ENCODE data around the gene RASL10A.

The RASL10A gene

DNA sequence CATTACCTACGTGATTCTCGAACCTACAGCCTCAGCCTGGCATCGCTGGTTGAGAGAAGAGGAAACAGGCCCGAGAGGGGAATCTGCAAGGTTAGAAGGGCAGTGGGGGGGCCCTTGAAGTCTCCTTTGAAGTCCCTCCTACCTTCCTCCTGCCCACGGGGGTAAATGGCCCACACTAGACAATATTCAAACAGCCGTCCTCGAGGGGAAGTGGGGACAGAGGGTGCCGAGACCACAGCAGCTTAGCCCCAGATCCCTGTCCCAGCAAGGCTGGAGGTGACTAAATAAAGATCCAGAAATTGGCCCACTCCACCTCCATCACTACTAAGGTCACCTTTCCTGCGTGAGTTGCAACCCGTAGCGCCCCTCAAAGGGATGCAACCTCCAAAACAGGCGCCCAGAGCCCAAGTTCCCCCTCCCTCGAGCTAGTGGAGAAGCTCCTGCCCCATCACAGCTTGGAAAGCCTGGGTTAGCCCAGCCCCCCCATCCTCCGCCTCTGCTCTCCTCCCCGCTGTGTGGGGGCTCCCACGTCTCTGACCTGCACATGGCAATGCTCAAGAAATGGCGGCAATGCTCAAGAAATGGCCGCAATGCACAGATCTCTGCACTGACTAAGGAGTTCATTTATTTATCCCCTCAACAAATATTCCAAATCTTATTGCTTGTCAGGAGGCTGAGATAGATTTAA lies 788 bp upstream of the RASL10A start:
- no peak for DNase-seq

GRCh38 chr22:29314537-29315285 lies 786 bp downstream of the RASL10A start:
- no peak for DNase-seq

DNA sequence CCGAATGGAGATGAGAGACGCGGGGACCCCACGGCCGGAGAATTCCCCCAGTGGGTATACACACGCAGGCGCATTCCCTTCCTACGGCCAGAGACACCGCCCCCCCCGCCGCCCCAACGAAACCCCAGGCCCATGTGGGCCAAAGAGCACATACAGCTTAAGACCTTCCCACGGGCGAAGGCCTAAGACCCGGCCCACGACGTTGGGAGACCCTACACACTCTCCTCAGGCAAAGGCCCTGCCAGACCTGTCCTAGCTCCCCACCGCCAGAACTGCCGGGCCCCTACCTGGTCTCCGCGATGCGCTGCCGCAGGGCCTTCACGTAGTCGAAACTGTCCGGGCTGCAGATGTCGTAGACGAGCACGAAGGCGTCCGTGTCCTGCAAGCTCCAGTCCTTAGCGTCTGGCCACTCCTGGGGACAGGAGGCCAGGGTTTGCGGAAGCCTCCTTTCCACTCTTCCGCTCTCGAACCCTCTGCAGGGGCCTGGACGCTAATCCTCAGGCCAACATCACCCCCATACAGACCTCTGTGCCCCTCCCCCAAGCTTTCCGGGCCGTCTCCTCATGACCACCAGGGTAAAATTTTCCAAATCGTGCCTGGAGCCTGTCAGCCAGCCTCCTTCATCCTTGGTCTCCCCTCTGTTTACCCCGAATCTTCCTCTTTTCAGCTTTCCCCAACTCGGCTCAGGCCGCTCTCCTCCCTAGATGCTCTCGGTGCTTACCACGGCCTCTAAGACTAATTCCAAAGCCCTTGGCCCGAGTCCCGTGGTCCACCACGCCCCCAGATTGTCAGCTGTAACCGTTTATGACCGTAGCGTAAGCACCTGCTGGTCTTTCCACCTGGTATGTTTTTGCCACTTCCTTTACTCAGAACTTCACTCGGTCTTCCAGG lies 1.7 kb downstream of the RASL10A start:
- DNase-seq = no peak

GRCh38 chr22:29313126-29313575 lies 2.3 kb downstream of the RASL10A start:
- DNase-seq = no peak

- DNase-seq = no peak
Measured at GRCh38 chr22:29312218-29313125, 3.0 kb downstream of the RASL10A start.

DNA sequence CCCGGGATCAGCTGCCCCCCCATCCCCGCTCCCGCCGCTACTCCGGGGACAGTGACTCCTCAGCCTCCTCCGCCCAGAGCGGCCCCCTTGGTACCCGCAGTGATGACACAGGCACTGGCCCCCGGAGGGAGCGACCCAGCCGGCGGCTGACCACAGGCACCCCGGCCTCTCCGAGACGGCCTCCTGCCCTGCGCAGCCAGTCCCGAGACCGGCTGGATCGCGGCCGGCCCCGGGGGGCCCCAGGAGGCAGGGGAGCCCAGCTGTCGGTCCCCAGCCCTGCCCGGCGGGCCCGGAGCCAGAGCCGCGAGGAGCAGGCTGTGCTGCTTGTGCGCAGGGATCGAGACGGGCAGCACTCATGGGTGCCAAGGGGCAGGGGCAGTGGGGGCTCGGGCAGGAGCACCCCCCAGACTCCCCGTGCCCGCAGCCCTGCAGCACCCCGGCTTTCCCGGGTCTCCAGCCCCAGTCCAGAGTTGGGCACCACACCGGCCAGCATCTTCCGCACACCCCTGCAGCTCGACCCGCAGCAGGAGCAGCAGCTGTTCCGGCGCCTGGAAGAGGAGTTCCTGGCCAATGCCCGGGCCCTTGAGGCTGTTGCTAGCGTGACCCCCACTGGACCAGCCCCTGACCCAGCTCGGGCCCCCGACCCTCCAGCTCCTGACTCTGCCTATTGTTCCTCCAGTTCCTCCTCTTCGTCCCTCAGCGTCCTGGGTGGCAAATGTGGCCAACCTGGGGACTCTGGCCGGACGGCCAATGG lies 3.9 kb downstream of the RASL10A start:
- DNase-seq = no peak

DNA sequence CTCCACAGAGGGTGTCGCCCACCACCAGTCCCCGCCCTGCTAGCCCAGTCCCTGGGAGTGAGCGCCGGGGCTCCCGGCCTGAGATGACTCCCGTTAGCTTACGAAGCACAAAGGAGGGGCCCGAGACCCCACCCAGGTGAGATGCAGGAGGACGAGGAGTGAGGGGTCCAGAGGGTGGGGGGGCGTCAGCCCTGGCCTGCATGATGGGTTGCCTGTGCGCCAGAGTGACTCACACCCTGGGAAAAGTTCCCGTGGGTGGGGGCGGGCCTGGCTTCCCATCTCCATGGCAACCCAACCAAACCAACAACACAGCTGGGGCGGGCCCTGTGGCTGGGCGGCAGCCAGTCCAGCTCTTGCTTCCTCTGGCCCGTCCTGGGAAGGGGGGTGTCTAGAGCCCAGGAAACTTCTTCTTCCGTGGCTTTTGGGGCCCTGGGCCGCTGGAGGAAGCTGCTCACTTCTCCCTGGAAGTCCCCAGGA lies 4.6 kb downstream of the RASL10A start:
- peak; percentile 79 for DNase-seq

DNA sequence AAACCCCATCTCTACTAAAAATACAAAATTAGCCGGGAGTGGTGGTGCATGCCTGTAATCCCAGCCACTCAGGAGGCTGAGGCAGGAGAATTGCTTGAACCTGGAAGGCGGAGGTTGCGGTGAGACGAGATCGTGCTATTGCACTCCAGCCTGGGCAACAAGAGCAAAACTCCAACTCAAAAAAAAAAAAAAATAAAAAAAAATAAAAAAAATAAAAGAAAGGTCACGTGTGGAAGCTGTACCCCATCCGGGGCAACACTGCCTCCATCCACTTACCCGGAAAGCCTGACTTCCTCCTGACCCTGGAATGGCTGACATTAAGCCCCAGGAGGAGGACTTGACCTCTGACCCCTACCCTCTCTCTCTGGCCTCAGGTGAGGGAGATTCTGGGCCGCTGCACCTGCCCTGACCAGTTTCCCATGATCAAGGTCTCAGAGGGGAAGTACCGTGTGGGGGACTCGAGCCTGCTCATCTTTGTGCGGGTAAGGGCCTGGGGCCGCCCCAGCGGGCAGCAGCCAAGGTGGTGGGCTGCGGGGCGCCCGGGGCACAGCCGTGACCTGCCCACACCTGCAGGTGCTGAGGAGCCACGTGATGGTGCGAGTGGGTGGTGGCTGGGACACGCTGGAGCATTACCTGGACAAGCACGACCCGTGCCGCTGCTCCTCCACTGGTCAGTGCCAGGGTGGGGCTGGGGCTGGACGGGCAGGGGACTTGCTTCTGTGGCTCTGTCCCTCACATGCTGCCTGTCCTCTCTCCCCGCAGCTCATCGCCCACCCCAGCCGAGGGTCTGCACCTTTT lies 5.2 kb downstream of the RASL10A start:
- no peak for DNase-seq

- peak; percentile 57 for DNase-seq
Measured at GRCh38 chr22:29309332-29310064, 6.0 kb downstream of the RASL10A start.

- DNase-seq = peak; percentile 84
Measured at GRCh38 chr22:29308791-29309262, 6.7 kb downstream of the RASL10A start.

GRCh38 chr22:29308148-29308790 lies 7.2 kb downstream of the RASL10A start:
- no peak for DNase-seq

GRCh38 chr22:29307596-29308147 lies 7.8 kb downstream of the RASL10A start:
- no peak for DNase-seq

- DNase-seq = peak; percentile 61
Measured at GRCh38 chr22:29306835-29307595, 8.5 kb downstream of the RASL10A start.

GRCh38 chr22:29306175-29306834 lies 9.2 kb downstream of the RASL10A start, which contains the start of gene GAS2L1:
GAS2L1 (plus strand) TSS chr22:29306650; CDS start chr22:29308106, 1,456 bp downstream.
- peak; percentile 57 for DNase-seq

GRCh38 chr22:29305836-29306174 lies 9.7 kb downstream of the RASL10A start:
- no peak for DNase-seq

DNA sequence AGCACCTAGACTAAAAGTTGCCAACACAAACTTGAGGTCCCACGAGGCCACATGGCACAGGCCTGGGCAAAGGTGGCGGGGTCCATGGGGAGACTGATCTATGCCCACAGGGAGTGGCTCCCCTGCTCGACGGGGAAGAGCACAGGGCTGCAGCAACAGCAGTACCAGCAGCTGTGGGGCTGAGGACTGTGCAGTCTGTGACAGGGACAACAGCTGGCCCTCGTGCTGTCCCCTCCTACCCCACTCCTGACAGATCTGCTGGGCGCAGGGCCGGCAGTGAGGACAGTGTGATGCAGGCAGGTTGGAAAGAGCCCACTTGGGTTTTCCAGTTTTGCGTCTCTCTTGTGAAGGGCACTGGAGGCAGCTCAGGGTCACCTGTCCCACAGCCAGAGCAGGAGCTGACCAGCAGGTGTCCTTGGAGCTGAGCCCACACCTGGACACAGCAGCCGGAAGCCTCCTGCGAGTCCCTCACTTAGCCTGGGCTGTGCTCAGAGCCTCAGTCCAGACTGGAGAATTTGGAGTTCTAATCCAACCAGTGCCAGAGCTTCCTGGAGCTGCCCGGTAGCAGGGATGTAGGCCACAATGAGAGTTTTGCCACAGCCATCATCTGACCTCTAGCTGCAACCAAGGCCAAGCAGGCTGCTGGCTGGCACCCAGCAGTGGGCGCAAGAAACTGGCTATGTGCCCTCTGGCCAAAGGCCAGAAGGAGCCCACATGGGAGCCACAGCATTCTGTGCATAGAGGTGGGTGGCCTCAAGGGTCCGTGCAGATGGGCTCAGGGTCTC lies 12.6 kb downstream of the RASL10A start:
- DNase-seq = no peak

- DNase-seq = no peak
Measured at GRCh38 chr22:29302402-29302680, 13.2 kb downstream of the RASL10A start.

All from NCI-H226 (cell line).